Measurements from ENCODE around the gene GATC. TPM values are rescaled to one million over a fixed set of nuclear protein-coding genes. Genes with fewer than 3 reads are reported as not detected.

The GATC gene
- total and polyA plus RNA-seq, 2 experiments from 2014 or later = 18.5 to 20.1 TPM

- TF ChIP-seq POLR2AphosphoS5 (IDR thresholded peaks at IDR 0.05; ENCODE audit: low read depth) = peak; percentile 98
- TF ChIP-seq CREB1 (CRISPR knock-in tag; IDR thresholded peaks at IDR 0.05; ENCODE audit: low read depth) = peak; percentile 72
- TF ChIP-seq STAT1 (IDR thresholded peaks at IDR 0.05; ENCODE audit: unreplicated experiment) = no peak
- no peak for TF ChIP-seq ZNF114 (CRISPR knock-in tag; IDR thresholded peaks at IDR 0.05)
- TF ChIP-seq ETS1 (IDR thresholded peaks at IDR 0.05) = no peak
- TF ChIP-seq ZNF331 (CRISPR knock-in tag; IDR thresholded peaks at IDR 0.05; ENCODE audit: low read depth) = no peak
These were observed 49.6 kb downstream of the GATC start, which contains the start of gene DYNLL1 (continued) for GRCh38 chr12:120495731-120496412.

- H3K27ac Mint-ChIP-seq = peak overlapping the region; percentile 97
- Histone ChIP-seq H3K4me3 (peak overlapping the region; percentile 98), H3K4me1 (ENCODE audit: insufficient read depth) (peaks cover 14% of the 10 kb centered on the region; the same call in 1 of the 2 replicates), H3K79me2 (replicated peaks; ENCODE audit: insufficient read depth) (peaks cover 23% of the 10 kb centered on the region), H3K27ac (ENCODE audit: low read depth) (peak overlapping the region; percentile 81), H3F3A (replicated peaks; ENCODE audit: low read depth) (peaks cover 20% of the 10 kb centered on the region), H3K36me3 (ENCODE audit: insufficient read depth) (peaks cover 10% of the 10 kb centered on the region; the same call in 1 of the 2 replicates), H4K20me1 (replicated peaks; ENCODE audit: insufficient read depth) (peaks cover 19% of the 10 kb centered on the region), H3K4me2 (peak overlapping the region; percentile 99), H2AFZ (0 out of 2 replicates have a peak overlapping the region, but pooled peaks have one; percentile 69), H3K9me2 (ENCODE audit: insufficient read depth) (no peaks in the 10 kb centered on the region), H3K27me3 (ENCODE audit: insufficient read depth) (no peaks in the 10 kb centered on the region)
- ATAC-seq (peak; percentile 20), DNase-seq (ENCODE audit: low spot score) (peak; percentile 56)
- H3K4me3 Mint-ChIP-seq = peak overlapping the region; percentile 97
- H3K4me1 Mint-ChIP-seq = peaks cover 21% of the 10 kb centered on the region
- H3K9me3 Mint-ChIP-seq = peaks cover 2% of the 10 kb centered on the region; the same call in 2 of the 3 replicates
- TF ChIP-seq ZNF331 (CRISPR knock-in tag; IDR thresholded peaks at IDR 0.05; ENCODE audit: low read depth) = no peak
- peak in 1 of 2 experiments; percentile 36; a peak in 2 of 4 replicates for TF ChIP-seq CTCF (conservative IDR thresholded peaks at IDR 0.05; ENCODE audit: low read depth in 2 of 2)
- H3K27me3 Mint-ChIP-seq (ENCODE audit: insufficient read depth, low read depth, poor library complexity) = peaks cover 8% of the 10 kb centered on the region
- peaks cover 40% of the 10 kb centered on the region for H3K36me3 Mint-ChIP-seq (ENCODE audit: low read depth)
These were observed 50.4 kb downstream of the GATC start for GRCh38 chr12:120496413-120497340.
